HG03521 (cell line): ENCODE measurements around the gene ALK.

Source experiments
- ATAC-seq: cut with Tn5 transposase; IDR thresholded peaks from one replicate; pipeline ENCODE4 v1.9.1; 2021; ENCODE audit warnings: mild to moderate bottlenecking, moderate library complexity; ENCODE audit not compliant: unreplicated experiment

The ALK gene

DNA sequence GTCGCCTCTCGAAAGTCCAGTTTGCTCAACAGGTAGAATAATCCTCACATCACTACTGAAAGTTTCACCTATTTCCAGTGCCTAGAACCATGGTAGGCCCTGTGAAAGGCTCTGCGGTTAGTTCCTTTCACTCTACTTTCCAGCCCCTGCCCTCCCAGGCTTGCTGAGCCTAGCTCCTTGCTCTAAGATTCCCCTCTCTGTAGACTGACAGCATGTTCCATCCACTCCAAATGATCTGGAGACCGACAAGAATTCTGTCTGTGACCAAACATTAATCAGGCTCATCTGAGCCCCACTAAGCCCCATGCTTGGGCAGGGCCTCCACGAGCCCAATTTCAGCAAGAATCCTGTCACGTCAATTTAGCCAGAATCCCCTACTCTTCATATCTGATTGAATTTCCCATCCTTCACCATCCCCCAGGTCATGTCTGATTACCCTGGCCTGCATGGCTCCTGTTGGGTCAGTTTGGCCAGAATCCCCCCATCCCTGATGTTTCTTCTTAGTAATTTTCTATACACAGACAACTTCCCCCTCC is 307.0 kb downstream of the ALK start:
- no peak for ATAC-seq

DNA sequence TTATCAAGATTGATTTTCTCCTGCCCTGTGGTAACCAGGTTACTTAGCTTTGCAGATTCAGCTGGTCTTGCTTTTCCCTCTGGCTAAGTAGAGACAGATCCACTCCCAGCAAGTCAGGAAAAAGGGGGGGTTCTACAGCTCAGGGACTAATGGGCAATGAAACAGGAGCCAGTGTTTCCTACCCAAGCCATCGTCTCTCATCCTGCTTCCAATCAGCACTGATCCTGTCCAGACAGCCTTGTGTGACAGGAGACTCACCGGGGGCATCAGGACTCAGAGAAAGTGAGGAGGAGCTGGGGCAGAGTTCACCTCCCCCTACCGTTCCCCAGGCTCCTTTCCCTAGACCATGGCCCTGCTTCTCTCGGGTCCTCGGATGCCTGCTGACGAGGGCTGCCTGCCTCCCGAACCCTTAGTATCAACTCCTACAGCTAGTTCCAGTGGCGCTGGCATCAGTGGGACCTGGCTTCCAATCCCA is 307.6 kb downstream of the ALK start:
- no peak for ATAC-seq

- ATAC-seq = no peak
These were observed 308.3 kb downstream of the ALK start for GRCh38 chr2:29613067-29613466.

- ATAC-seq = no peak
These were observed 308.8 kb downstream of the ALK start for GRCh38 chr2:29612568-29612967.

DNA sequence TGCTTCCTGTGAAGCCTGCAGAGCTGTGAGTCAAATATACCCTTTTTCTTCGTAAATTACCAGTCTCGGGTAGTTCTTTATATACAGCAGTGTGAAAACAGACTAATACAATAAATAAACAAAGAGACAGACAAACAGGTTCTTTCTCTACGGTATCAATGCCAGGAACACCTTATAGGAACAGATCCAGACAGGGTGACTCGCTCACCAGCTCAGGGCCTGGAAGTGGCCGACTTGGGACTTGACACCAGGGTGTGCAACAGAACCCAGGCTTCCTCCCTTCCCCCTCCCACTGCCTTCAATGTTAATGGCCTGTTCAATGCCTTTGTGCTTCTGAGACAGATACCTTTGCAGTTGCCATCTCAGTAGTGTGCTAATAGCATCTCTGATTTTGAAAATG is 309.5 kb downstream of the ALK start:
- no peak for ATAC-seq

GRCh38 chr2:29611261-29611660 is 310.1 kb downstream of the ALK start:
- ATAC-seq = no peak

DNA sequence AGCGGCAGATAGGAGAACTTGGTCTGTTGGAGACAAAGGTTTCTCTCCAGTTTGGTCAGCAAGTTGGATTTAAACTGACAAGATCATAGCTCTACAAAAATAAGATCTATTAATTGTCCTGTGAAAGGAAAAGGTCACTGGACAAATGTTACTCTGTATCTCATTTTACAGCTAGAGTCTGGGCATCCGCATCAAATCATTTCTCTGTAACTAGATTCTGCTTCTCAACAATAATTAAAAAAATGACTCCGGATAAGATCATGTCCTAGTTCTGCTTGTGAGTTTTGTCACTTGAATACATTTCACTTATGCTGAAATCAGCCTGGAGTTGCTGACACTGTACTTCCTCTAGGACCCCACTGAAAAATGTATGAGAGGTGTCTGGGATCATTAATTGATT is 310.8 kb downstream of the ALK start:
- ATAC-seq = no peak

DNA sequence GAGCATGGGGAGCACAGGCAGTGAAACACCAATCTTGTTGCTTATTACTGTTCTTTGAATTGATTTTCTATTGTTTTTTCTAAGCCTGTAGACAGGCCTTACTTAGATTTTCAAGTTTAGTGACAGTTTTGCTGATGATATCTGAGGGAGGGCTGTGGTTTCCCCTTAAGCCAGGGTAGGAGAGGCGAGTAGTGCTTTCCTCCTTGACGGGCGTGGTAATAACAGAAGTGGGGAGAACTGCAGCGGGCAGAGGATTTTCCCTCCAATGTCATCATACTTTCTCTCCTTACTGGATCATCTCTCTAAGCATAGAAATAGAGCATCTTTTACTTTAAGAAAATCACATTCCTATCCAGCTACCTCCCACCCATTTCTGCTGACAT is 314.4 kb downstream of the ALK start:
- ATAC-seq = no peak

GRCh38 chr2:29606104-29607037 is 315.0 kb downstream of the ALK start:
- ATAC-seq = no peak

DNA sequence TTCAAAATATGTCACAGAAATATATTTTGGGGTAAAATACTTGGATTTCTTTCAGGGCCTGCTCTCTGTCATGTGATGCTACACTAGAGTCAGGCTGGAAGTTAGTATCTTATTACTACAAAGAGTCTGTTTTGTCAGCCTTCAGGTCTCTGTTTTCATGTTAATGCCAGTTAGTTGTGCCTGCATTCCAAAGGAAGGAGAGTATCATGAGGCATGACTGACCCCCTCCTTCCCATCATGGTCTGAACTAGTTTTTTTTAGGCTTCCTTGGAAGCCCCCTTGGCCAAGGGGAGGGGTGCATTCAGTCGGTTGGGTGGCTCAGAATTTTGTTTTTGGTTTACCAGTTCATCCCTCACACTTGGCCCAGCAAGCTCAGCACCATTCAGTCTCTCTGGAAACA is 318.0 kb downstream of the ALK start:
- ATAC-seq = no peak

- no peak for ATAC-seq
These were observed 319.5 kb downstream of the ALK start for GRCh38 chr2:29601872-29602271.

- no peak for ATAC-seq
These were observed 320.1 kb downstream of the ALK start for GRCh38 chr2:29601321-29601720.

DNA sequence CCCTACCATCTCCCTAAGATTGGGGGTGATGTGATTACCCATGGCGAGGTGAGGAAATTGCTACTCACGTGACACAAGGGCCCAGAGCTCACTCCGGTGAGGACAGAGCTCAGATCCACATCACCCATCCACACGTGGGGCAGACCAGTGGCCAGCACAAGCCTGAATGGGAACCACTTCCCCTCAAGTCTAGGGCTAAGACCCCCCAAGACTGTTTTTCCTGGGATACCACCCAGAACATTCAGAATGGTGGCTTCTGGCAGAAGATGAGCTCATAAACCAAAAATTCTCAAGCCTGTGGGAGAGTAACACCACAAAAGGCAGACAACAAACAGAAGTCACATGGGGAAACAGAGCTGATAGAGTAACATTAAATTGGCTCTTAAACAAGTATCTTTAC is 321.4 kb downstream of the ALK start:
- no peak for ATAC-seq

DNA sequence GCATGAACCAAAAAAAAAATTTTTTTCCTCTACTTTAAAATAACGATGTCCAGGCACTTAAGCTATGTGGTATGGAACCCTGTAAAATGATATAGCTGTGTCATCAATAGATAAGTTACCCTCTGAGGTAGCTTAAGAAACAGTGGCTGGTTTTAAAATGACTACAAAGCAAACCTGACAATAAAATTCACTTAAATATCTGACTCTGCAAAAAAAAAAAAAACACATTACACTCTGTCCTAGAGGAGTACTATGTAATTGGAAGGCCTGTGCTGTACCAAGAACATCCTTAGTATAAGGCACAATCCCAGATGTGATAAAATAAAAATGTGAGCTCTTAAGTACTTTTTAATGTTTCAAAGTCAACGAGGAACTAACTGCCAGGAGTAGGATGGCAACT is 322.4 kb downstream of the ALK start:
- no peak for ATAC-seq

- no peak for ATAC-seq
These were observed 324.4 kb downstream of the ALK start for GRCh38 chr2:29597035-29597434.

GRCh38 chr2:29596584-29596983 is 324.8 kb downstream of the ALK start:
- no peak for ATAC-seq

- no peak for ATAC-seq
These were observed 329.8 kb downstream of the ALK start for GRCh38 chr2:29591600-29591999.

DNA sequence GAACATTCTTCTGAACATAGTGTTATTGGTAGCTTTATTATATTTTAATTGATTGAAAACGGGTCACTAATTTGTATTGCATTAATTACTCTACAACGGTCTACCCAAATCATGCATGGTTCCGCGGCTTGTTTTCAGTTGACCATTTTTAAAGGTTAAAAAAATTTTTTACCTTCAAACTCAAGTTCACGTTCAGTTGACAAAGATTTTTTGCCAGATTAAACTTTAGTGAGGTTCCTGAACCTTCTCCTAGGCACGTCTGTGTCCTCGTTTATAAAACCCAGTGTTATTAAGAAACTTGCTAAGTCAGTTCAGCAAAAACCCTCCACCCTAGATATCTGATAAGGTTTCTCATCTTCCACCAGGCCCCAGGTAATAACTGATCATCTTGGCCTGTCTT is 331.2 kb downstream of the ALK start:
- no peak for ATAC-seq

DNA sequence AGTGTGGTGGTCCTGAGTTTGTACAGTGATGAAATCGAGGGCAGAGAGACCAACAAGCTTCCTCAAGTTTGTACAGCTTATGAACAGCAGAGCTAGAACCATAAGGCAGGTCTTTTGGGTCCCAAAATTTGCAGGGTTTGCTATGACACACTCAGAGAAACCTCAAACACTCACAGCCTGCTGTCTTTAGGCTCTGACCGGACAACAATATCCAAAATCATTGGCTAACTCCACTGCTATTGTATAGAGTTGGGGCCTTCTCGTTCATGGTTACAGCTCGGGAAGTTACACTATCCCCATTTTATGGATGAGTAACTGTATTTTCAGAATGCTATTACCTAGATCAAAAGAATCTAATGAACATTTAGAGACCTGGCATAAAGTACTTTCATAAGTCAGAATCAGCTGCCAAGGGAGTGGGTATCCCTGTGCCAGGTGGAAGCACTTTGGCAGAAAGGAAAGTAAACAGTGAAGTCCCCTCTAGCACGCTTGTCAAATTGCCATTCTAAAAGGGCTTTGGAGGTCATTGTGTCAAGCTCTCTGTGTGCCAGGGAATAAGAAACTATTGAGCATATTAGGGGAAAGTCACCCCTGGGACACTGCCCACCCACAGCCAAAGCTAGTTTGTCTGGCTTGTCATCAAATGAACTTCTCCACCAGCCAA is 331.8 kb downstream of the ALK start:
- no peak for ATAC-seq

GRCh38 chr2:29587402-29588190 is 333.8 kb downstream of the ALK start:
- ATAC-seq = no peak

GRCh38 chr2:29586919-29587318 is 334.5 kb downstream of the ALK start:
- ATAC-seq = no peak
